Neural progenitor cell (in vitro differentiated cells): ENCODE data around the gene CMTM8. TPM values are rescaled to one million over a fixed set of nuclear protein-coding genes. Genes with fewer than 3 reads are reported as not detected.

Experiments used
- DNase-seq: peaks from one replicate; pipeline ENCODE4 v3.0.0-alpha.2; 2016; ENCODE audit warnings: low spot score
- H2AFZ ChIP-seq: fragments of 200-600 bp; sonication (generic); replicated peaks from 2 replicates; pipeline ENCODE4 v1.6.1; 2016; ENCODE audit warnings: antibody characterized with exemption
- H3F3A ChIP-seq: fragments of 200-600 bp; sonication (generic); 2 replicates; pipeline ENCODE4 v1.6.1; 2016; ENCODE audit warnings: antibody characterized with exemption, low read depth
- H3K27ac ChIP-seq: fragments of 200-600 bp; sonication (generic); 2 replicates; pipeline ENCODE4 v1.5.1; 2016; ENCODE audit warnings: mild to moderate bottlenecking
- H3K27me3 ChIP-seq: fragments of 200-600 bp; sonication (generic); 2 replicates; pipeline ENCODE4 v1.6.1; 2016; ENCODE audit warnings: mild to moderate bottlenecking, moderate library complexity
- H3K36me3 ChIP-seq: fragments of 200-600 bp; sonication (generic); 2 replicates; pipeline ENCODE4 v1.5.1; 2016
- H3K4me1 ChIP-seq: fragments of 200-600 bp; sonication (generic); 2 replicates; pipeline ENCODE4 v1.6.1; 2016; ENCODE audit warnings: mixed run types
- H3K4me2 ChIP-seq: fragments of 200-600 bp; sonication (generic); 2 replicates; pipeline ENCODE4 v1.6.1; 2016
- H3K4me3 ChIP-seq: fragments of 200-600 bp; sonication (generic); 2 replicates; pipeline ENCODE4 v1.5.1; 2016
- H3K79me2 ChIP-seq: fragments of 200-600 bp; sonication (generic); 2 replicates; pipeline ENCODE4 v1.6.1; 2016; ENCODE audit warnings: low read depth
- H3K9ac ChIP-seq: fragments of 200-600 bp; sonication (generic); 2 replicates; pipeline ENCODE4 v1.6.1; 2016
- H3K9me3 ChIP-seq: fragments of 200-600 bp; sonication (generic); 2 replicates; pipeline ENCODE4 v1.5.1; 2016; ENCODE audit warnings: low read depth
- H4K20me1 ChIP-seq: fragments of 200-600 bp; sonication (generic); 2 replicates; pipeline ENCODE4 v1.6.1; 2016; ENCODE audit warnings: low read depth
- H3K27ac Mint-ChIP-seq: 3 replicates; pipeline ENCODE4 v1.8.0; 2021; ENCODE audit warnings: mixed read lengths
- H3K27me3 Mint-ChIP-seq: 2 replicates; pipeline ENCODE4 v1.8.0; 2022; ENCODE audit warnings: low read depth, mild to moderate bottlenecking, inconsistent platforms, moderate library complexity, mixed read lengths; ENCODE audit not compliant: insufficient read depth
- H3K36me3 Mint-ChIP-seq: 3 replicates; pipeline ENCODE4 v1.8.0; 2021; ENCODE audit warnings: mixed read lengths
- H3K4me1 Mint-ChIP-seq: 3 replicates; pipeline ENCODE4 v1.8.0; 2021; ENCODE audit warnings: mixed read lengths
- H3K4me3 Mint-ChIP-seq: 3 replicates; pipeline ENCODE4 v1.8.0; 2021; ENCODE audit warnings: mild to moderate bottlenecking, moderate library complexity, mixed read lengths
- H3K9me3 Mint-ChIP-seq: 3 replicates; pipeline ENCODE4 v1.8.0; 2020; ENCODE audit warnings: mixed read lengths
- CTCF ChIP-seq: fragments of 200-600 bp; sonication (generic); IDR thresholded peaks from 2 replicates; pipeline ENCODE4 v1.5.1; 2017; ENCODE audit warnings: antibody characterized with exemption, mild to moderate bottlenecking
- EZH2 ChIP-seq: fragments of 200-600 bp; sonication (generic); IDR thresholded peaks from 2 replicates; pipeline ENCODE4 v1.6.1; 2017; ENCODE audit warnings: antibody characterized with exemption, mild to moderate bottlenecking, moderate library complexity
- EZH2phosphoT487 ChIP-seq: fragments of 200-600 bp; sonication (generic); IDR thresholded peaks from 2 replicates; pipeline ENCODE4 v1.6.1; 2017; ENCODE audit warnings: antibody characterized with exemption
- total RNA-seq: library from RNA; depleted of rRNA; stranded (reverse); fragments of >200 nt; gene quantifications from 2 replicates; pipeline ENCODE4 v1.2.3, GENCODE V29; 2015; ENCODE audit warnings: low replicate concordance

CMTM8 gene
- total RNA-seq, 1 donor from 2014 or later: 2.1 TPM

DNA sequence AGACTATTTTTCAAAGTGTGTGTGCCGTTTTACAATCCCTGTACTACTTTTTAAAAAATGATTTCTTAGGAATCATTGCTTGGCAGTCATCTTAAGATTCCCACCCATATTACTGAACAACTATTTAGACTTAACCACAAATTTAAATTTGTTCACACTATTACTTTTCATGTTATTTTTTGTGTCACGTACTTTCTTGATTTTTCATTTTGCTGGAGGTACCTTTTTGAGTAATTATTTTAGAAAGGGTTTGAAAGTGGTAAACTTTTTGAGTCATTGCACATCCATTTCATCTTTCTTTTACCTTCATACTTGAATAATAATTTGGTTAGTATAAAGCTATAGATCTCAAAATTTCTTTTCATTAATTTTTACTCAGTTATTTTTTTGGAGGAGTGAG, 16.9 kb downstream of the CMTM8 start:
- Histone ChIP-seq H3K4me1 (no peaks in the 10 kb centered on the region), H3K27ac (no peak overlapping the region), H3K27me3 (no peaks in the 10 kb centered on the region), H3K79me2 (no peaks in the 10 kb centered on the region), H3K9ac (no peak overlapping the region), H3K4me2 (no peak overlapping the region), H3K36me3 (no peaks in the 10 kb centered on the region), H3K9me3 (no peaks in the 10 kb centered on the region), H2AFZ (no peak overlapping the region), H3K4me3 (no peak overlapping the region), H4K20me1 (no peaks in the 10 kb centered on the region), H3F3A (no peaks in the 10 kb centered on the region)
- no peaks in the 10 kb centered on the region for H3K27me3 Mint-ChIP-seq
- no peaks in the 10 kb centered on the region for H3K36me3 Mint-ChIP-seq
- no peak overlapping the region for H3K4me3 Mint-ChIP-seq
- no peak for DNase-seq
- no peaks in the 10 kb centered on the region for H3K4me1 Mint-ChIP-seq
- TF ChIP-seq CTCF (no peak), EZH2phosphoT487 (no peak), EZH2 (no peak)
- peaks cover 12% of the 10 kb centered on the region for H3K9me3 Mint-ChIP-seq
- no peak overlapping the region for H3K27ac Mint-ChIP-seq

GRCh38 chr3:32256206-32256605, 17.7 kb downstream of the CMTM8 start:
- no peaks in the 10 kb centered on the region for H3K4me1 ChIP-seq
- no peaks in the 10 kb centered on the region for H3F3A ChIP-seq
- Mint-ChIP-seq H3K9me3 (peaks cover 12% of the 10 kb centered on the region), H3K4me3 (no peak overlapping the region), H3K4me1 (no peaks in the 10 kb centered on the region), H3K36me3 (no peaks in the 10 kb centered on the region), H3K27ac (no peak overlapping the region), H3K27me3 (no peaks in the 10 kb centered on the region)
- no peaks in the 10 kb centered on the region for H3K9me3 ChIP-seq
- H3K27me3 ChIP-seq: no peaks in the 10 kb centered on the region
- no peak overlapping the region for H3K9ac ChIP-seq
- H3K79me2 ChIP-seq: no peaks in the 10 kb centered on the region
- H3K4me3 ChIP-seq: no peak overlapping the region
- no peak overlapping the region for H2AFZ ChIP-seq
- H3K27ac ChIP-seq: no peak overlapping the region
- no peak for DNase-seq
- no peak overlapping the region for H3K4me2 ChIP-seq
- no peaks in the 10 kb centered on the region for H4K20me1 ChIP-seq
- TF ChIP-seq EZH2phosphoT487: no peak
- no peak for TF ChIP-seq CTCF
- H3K36me3 ChIP-seq: no peaks in the 10 kb centered on the region

- TF ChIP-seq EZH2phosphoT487: no peak
- no peak for TF ChIP-seq CTCF
- no peak for TF ChIP-seq EZH2
- no peaks in the 10 kb centered on the region for H3K36me3 Mint-ChIP-seq
- H3K9me3 Mint-ChIP-seq: peaks cover 12% of the 10 kb centered on the region
These were observed 18.6 kb downstream of the CMTM8 start for GRCh38 chr3:32257042-32257441.

More at GRCh38 chr3:32257042-32257441, 18.6 kb downstream of the CMTM8 start:
- DNase-seq: no peak
- H3K27ac ChIP-seq: no peak overlapping the region
- no peaks in the 10 kb centered on the region for H3K27me3 Mint-ChIP-seq
- no peaks in the 10 kb centered on the region for H3K27me3 ChIP-seq
- H2AFZ ChIP-seq: no peak overlapping the region
- H3K4me1 Mint-ChIP-seq: no peaks in the 10 kb centered on the region
- H3K4me2 ChIP-seq: no peak overlapping the region
- no peaks in the 10 kb centered on the region for H3K36me3 ChIP-seq
- H3K27ac Mint-ChIP-seq: no peak overlapping the region
- H3K9me3 ChIP-seq: no peaks in the 10 kb centered on the region
- H3K4me1 ChIP-seq: no peaks in the 10 kb centered on the region
- no peak overlapping the region for H3K9ac ChIP-seq
- no peaks in the 10 kb centered on the region for H3K79me2 ChIP-seq
- no peaks in the 10 kb centered on the region for H3F3A ChIP-seq
- no peaks in the 10 kb centered on the region for H4K20me1 ChIP-seq
- H3K4me3 Mint-ChIP-seq: no peak overlapping the region
- H3K4me3 ChIP-seq: no peak overlapping the region
